T-helper 17 cell (primary cell): ENCODE results near the gene PLPP3. TPM values are rescaled to one million over a fixed set of nuclear protein-coding genes. Genes with fewer than 3 reads are reported as not detected.

Experiments used
- ATAC-seq: fragments of 150-1000 bp; cut with Tn5 transposase; 2 replicates; pipeline ENCODE4 v1.10.0; 2021; ENCODE audit warnings: mild to moderate bottlenecking, moderate library complexity
- DNase-seq, 3 donors: peaks; one replicate each; pipeline versions ENCODE4 v3.0.0 to v3.0.0-alpha.2; 2020 to 2021
- H3K9me3 ChIP-seq: one replicate; pipeline ENCODE4 v1.7.0; 2013; ENCODE audit warnings: low read length, mild to moderate bottlenecking; ENCODE audit not compliant: control insufficient read depth, poor library complexity, severe bottlenecking
- H3K27ac Mint-ChIP-seq: one replicate; pipeline ENCODE4 v1.8.0; 2022; ENCODE audit warnings: mild to moderate bottlenecking, moderate library complexity, mixed read lengths
- H3K27me3 Mint-ChIP-seq: one replicate; pipeline ENCODE4 v1.8.0; 2022; ENCODE audit warnings: mixed read lengths
- H3K36me3 Mint-ChIP-seq: one replicate; pipeline ENCODE4 v1.8.0; 2022; ENCODE audit warnings: low read depth, mixed read lengths
- H3K4me1 Mint-ChIP-seq: one replicate; pipeline ENCODE4 v1.8.0; 2022; ENCODE audit warnings: mild to moderate bottlenecking, mixed read lengths
- H3K4me3 Mint-ChIP-seq: one replicate; pipeline ENCODE4 v1.8.0; 2022; ENCODE audit warnings: mild to moderate bottlenecking, moderate library complexity, mixed read lengths
- total RNA-seq, 4 donors: library from RNA in 2 of 4; stranded (reverse) in 2 of 4; gene quantifications; one replicate each; pipeline ENCODE4 v1.2.3 and lab custom pipeline; 2022 to 2026

The PLPP3 gene
- total RNA-seq, 2 donors from 2014 or later, result 0.52 TPM; not detected in 1

GRCh38 chr1:56446531-56447098 is 132.7 kb downstream of the PLPP3 start:
- ATAC-seq (no peak), DNase-seq (no peak)
- Mint-ChIP-seq H3K4me3 (no peak overlapping the region), H3K36me3 (peaks cover 3% of the 10 kb centered on the region), H3K27me3 (peaks cover 16% of the 10 kb centered on the region), H3K27ac (no peak overlapping the region), H3K4me1 (no peaks in the 10 kb centered on the region)
- no peaks in the 10 kb centered on the region for H3K9me3 ChIP-seq

GRCh38 chr1:56444960-56445646 is 134.3 kb downstream of the PLPP3 start:
- Mint-ChIP-seq H3K27ac (no peak overlapping the region), H3K27me3 (peaks cover 11% of the 10 kb centered on the region), H3K4me3 (no peak overlapping the region)

More at GRCh38 chr1:56444960-56445646, 134.3 kb downstream of the PLPP3 start:
- ATAC-seq (no peak), DNase-seq (no peak)
- Mint-ChIP-seq H3K4me1 (no peaks in the 10 kb centered on the region), H3K36me3 (peaks cover 2% of the 10 kb centered on the region)
- H3K9me3 ChIP-seq, result no peaks in the 10 kb centered on the region

Other genes with a start within 250 kb of the PLPP3 start
- not detected for gene PRKAA2, start 65.8 kb upstream of the PLPP3 start, total RNA-seq
- not detected for gene FYB2, start 239.8 kb upstream of the PLPP3 start, total RNA-seq